HepG2 (cell line): Measurements from ENCODE around the gene DNALI1. TPM values are rescaled to one million over a fixed set of nuclear protein-coding genes. Genes with fewer than 3 reads are reported as not detected.

ENCODE experiments used
- AKAP8 ChIP-seq: sonication (generic); formaldehyde crosslinking; IDR thresholded peaks from 2 replicates; pipeline ENCODE4 v1.5.1; 2020; ENCODE audit warnings: mild to moderate bottlenecking, missing genetic modification reagents
- BRCA1 ChIP-seq: sonication (generic); formaldehyde crosslinking; IDR thresholded peaks from 2 replicates; pipeline ENCODE4 v1.4.0; 2020; ENCODE audit warnings: missing genetic modification reagents
- FOSL1 ChIP-seq: sonication (generic); formaldehyde crosslinking; IDR thresholded peaks from 2 replicates; pipeline ENCODE4 v1.9.0; 2021; ENCODE audit warnings: missing genetic modification reagents, borderline replicate concordance
- FOSL2 ChIP-seq: sonication (generic); formaldehyde crosslinking; IDR thresholded peaks from 2 replicates; pipeline ENCODE4 v1.4.0; 2020; ENCODE audit warnings: missing genetic modification reagents
- HDAC1 ChIP-seq: sonication (generic); formaldehyde crosslinking; IDR thresholded peaks from 2 replicates; pipeline ENCODE4 v1.5.1; 2020; ENCODE audit warnings: mild to moderate bottlenecking, missing genetic modification reagents
- ISL2 ChIP-seq: sonication (generic); formaldehyde crosslinking; IDR thresholded peaks from 2 replicates; pipeline ENCODE4 v1.5.0; 2020; ENCODE audit warnings: missing genetic modification reagents
- MED13 ChIP-seq: sonication (generic); formaldehyde crosslinking; IDR thresholded peaks from 2 replicates; pipeline ENCODE4 v1.5.0; 2020; ENCODE audit warnings: missing genetic modification reagents
- NCOA5 ChIP-seq: sonication (generic); formaldehyde crosslinking; IDR thresholded peaks from 2 replicates; pipeline ENCODE4 v1.4.0; 2020; ENCODE audit warnings: missing genetic modification reagents
- NFYC ChIP-seq: IDR thresholded peaks from 2 replicates; pipeline ENCODE4 v1.6.1; 2016; ENCODE audit warnings: missing genetic modification reagents, missing compliant biosample characterization
- ZFP37 ChIP-seq: sonication (generic); formaldehyde crosslinking; IDR thresholded peaks from 2 replicates; pipeline ENCODE4 v1.4.0; 2020; ENCODE audit warnings: missing genetic modification reagents, borderline replicate concordance
- polyA plus RNA-seq, 8 experiments: library from polyadenylated mRNA; depleted of rRNA in 3 of 8; stranded (reverse) in 7 of 8; unstranded in 1 of 8; fragments of >200 nt; fragmentation: Illumina TruSeq in 4 of 8; extraction: Trizol in 4 of 8; gene quantifications; 2 replicates each; pipeline versions ENCODE4 v1.2.1 to v1.2.3, GENCODE V29; 2011 to 2016; ENCODE audit warnings: low read depth in 4 of 8, missing spikeins in 1 of 8, mixed read lengths in 1 of 8; ENCODE audit not compliant: insufficient read depth in 1 of 8
- total RNA-seq, 5 experiments: library from RNA; depleted of rRNA; stranded (reverse); fragments of >200 nt; fragmentation: Illumina TruSeq; extraction: Trizol; gene quantifications; 2 replicates each; pipeline ENCODE4 v1.2.3, GENCODE V29; 2016; ENCODE audit warnings: low read depth in 1 of 5
- TF ChIP-seq, protein P1 (sequence below): sonication (generic); formaldehyde crosslinking; IDR thresholded peaks from 2 replicates; pipeline ENCODE4 v1.5.0; 2020; ENCODE audit warnings: mild to moderate bottlenecking, missing genetic modification reagents, moderate library complexity
- TF ChIP-seq, protein P2 (sequence below): sonication (generic); formaldehyde crosslinking; IDR thresholded peaks from 2 replicates; pipeline ENCODE4 v1.5.1; 2020; ENCODE audit warnings: mild to moderate bottlenecking, missing genetic modification reagents, moderate library complexity
- TF ChIP-seq, protein P3 (sequence below): sonication (generic); formaldehyde crosslinking; IDR thresholded peaks from 2 replicates; pipeline ENCODE4 v1.5.0; 2020; ENCODE audit warnings: missing genetic modification reagents
- TF ChIP-seq, protein P4 (sequence below): IDR thresholded peaks from 2 replicates; pipeline ENCODE4 v1.6.1; 2016; ENCODE audit warnings: missing compliant biosample characterization, missing genetic modification reagents, borderline replicate concordance
- TF ChIP-seq, protein P5 (sequence below): IDR thresholded peaks from 2 replicates; pipeline ENCODE4 v1.6.1; 2016; ENCODE audit warnings: missing biosample characterization, missing genetic modification reagents, low read depth
- TF ChIP-seq, protein P6 (sequence below): sonication (generic); formaldehyde crosslinking; IDR thresholded peaks from 2 replicates; pipeline ENCODE4 v1.4.0; 2020; ENCODE audit warnings: missing genetic modification reagents

The DNALI1 gene
- total and polyA plus RNA-seq, 2 of the 13 experiments (the other 11 are each of a cell fraction or from before 2014, with no cell fraction given), result 0.42 to 0.70 TPM

DNA sequence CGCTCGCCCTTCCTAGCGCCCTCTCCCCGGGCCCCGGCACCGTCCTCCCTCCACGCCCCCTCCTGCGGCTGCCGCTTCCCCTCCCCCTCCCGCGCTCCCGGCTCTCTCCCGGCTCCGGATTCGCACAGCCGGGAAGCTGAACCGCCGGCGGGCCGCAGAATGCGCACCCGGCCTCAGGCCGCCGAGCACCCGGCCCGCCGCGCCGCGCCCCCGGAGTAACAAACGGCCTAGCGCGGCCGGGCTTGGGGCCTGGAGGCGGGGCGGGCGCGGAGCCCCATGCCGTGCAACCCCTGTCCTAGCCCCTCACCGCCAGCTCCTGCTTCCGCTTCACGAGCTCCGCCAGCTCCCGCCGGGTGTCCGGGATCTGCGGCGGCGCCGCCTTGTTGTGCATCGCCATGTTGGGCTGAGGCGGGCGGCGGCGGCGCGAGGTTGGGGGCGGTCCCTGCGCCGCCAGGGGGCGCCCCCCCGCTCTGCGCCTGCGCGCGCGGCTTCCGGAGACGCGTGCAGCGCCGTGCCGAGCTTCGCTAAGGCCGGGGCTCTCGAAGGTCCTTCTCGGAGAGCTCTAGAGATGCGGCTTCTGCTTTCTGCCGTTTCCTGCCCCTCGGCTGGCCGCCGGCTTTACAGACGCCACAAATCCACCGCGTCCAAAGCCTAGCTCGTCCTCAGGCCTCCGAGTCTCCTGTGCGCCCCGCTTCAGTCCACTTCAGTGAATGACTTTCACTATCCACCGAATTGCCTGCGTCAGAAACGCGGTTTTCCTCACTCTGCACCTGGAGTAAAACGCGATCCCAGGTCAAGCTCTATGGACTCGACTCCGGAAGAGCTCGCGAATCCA, 42.2 kb upstream of the DNALI1 start, which contains the start of gene MEAF6 (continued):
- TF ChIP-seq, protein P1, sequence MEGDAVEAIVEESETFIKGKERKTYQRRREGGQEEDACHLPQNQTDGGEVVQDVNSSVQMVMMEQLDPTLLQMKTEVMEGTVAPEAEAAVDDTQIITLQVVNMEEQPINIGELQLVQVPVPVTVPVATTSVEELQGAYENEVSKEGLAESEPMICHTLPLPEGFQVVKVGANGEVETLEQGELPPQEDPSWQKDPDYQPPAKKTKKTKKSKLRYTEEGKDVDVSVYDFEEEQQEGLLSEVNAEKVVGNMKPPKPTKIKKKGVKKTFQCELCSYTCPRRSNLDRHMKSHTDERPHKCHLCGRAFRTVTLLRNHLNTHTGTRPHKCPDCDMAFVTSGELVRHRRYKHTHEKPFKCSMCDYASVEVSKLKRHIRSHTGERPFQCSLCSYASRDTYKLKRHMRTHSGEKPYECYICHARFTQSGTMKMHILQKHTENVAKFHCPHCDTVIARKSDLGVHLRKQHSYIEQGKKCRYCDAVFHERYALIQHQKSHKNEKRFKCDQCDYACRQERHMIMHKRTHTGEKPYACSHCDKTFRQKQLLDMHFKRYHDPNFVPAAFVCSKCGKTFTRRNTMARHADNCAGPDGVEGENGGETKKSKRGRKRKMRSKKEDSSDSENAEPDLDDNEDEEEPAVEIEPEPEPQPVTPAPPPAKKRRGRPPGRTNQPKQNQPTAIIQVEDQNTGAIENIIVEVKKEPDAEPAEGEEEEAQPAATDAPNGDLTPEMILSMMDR (CRISPR knock-in tag), result peak; percentile 71
- TF ChIP-seq, protein P2, sequence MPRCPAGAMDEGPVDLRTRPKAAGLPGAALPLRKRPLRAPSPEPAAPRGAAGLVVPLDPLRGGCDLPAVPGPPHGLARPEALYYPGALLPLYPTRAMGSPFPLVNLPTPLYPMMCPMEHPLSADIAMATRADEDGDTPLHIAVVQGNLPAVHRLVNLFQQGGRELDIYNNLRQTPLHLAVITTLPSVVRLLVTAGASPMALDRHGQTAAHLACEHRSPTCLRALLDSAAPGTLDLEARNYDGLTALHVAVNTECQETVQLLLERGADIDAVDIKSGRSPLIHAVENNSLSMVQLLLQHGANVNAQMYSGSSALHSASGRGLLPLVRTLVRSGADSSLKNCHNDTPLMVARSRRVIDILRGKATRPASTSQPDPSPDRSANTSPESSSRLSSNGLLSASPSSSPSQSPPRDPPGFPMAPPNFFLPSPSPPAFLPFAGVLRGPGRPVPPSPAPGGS (CRISPR knock-in tag), result peak; percentile 94; the same call in 1 of the 2 replicates
- TF ChIP-seq FOSL1 (CRISPR knock-in tag) (peak; percentile 56; the same call in 1 of the 2 replicates), NFYC (CRISPR knock-in tag) (no peak), FOSL2 (CRISPR knock-in tag) (no peak), BRCA1 (CRISPR knock-in tag) (peak; percentile 91), NCOA5 (no peak), ZFP37 (CRISPR knock-in tag) (peak; percentile 90), AKAP8 (CRISPR knock-in tag) (no peak), HDAC1 (CRISPR knock-in tag) (peak; percentile 62; the same call in 1 of the 2 replicates), MED13 (CRISPR knock-in tag) (peak; percentile 78), ISL2 (peak; percentile 83)
- TF ChIP-seq, protein P3, sequence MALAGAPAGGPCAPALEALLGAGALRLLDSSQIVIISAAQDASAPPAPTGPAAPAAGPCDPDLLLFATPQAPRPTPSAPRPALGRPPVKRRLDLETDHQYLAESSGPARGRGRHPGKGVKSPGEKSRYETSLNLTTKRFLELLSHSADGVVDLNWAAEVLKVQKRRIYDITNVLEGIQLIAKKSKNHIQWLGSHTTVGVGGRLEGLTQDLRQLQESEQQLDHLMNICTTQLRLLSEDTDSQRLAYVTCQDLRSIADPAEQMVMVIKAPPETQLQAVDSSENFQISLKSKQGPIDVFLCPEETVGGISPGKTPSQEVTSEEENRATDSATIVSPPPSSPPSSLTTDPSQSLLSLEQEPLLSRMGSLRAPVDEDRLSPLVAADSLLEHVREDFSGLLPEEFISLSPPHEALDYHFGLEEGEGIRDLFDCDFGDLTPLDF, result peak; percentile 65; the same call in 1 of the 2 replicates
- TF ChIP-seq, protein P4, sequence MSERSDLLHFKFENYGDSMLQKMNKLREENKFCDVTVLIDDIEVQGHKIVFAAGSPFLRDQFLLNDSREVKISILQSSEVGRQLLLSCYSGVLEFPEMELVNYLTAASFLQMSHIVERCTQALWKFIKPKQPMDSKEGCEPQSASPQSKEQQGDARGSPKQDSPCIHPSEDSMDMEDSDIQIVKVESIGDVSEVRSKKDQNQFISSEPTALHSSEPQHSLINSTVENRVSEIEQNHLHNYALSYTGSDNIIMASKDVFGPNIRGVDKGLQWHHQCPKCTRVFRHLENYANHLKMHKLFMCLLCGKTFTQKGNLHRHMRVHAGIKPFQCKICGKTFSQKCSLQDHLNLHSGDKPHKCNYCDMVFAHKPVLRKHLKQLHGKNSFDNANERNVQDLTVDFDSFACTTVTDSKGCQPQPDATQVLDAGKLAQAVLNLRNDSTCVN (CRISPR knock-in tag), result peak; percentile 82
- TF ChIP-seq, protein P5, sequence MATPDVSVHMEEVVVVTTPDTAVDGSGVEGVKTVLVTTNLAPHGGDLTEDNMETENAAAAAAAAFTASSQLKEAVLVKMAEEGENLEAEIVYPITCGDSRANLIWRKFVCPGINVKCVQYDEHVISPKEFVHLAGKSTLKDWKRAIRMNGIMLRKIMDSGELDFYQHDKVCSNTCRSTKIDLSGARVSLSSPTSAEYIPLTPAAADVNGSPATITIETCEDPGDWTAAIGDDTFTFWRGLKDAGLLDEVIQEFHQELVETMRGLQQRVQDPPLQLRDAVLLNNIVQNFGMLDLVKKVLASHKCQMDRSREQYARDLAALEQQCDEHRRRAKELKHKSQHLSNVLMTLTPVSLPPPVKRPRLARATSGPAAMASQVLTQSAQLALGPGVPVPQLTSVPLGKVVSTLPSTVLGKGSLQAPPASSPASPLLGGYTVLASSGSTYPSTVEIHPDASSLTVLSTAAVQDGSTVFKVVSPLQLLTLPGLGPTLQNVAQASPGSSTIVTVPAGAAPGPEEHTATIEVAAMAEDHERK, result no peak
- TF ChIP-seq, protein P6, sequence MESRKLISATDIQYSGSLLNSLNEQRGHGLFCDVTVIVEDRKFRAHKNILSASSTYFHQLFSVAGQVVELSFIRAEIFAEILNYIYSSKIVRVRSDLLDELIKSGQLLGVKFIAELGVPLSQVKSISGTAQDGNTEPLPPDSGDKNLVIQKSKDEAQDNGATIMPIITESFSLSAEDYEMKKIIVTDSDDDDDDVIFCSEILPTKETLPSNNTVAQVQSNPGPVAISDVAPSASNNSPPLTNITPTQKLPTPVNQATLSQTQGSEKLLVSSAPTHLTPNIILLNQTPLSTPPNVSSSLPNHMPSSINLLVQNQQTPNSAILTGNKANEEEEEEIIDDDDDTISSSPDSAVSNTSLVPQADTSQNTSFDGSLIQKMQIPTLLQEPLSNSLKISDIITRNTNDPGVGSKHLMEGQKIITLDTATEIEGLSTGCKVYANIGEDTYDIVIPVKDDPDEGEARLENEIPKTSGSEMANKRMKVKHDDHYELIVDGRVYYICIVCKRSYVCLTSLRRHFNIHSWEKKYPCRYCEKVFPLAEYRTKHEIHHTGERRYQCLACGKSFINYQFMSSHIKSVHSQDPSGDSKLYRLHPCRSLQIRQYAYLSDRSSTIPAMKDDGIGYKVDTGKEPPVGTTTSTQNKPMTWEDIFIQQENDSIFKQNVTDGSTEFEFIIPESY (CRISPR knock-in tag), result 0 out of 2 replicates have a peak, but pooled peaks have one; percentile 3
